Left ventricle myocardium inferior (tissue), 1 donor: ENCODE data around the gene C7orf57. TPM values are rescaled to one million over a fixed set of nuclear protein-coding genes. Genes with fewer than 3 reads are reported as not detected.
A peak's percentile ranks its signal among the peaks of the same experiment; 100 is the strongest.
"Not testable (repeated sequence)": the region's sequence is repeated elsewhere in the genome, so short reads cannot be mapped to it uniquely, and the experiment has no call there.

Experiments
- DNase-seq: peaks from one replicate; pipeline ENCODE4 v3.0.0-alpha.2; 2020
- H3K27ac ChIP-seq: fragments of 200-600 bp; replicated peaks from 2 replicates; pipeline ENCODE4 v1.8.0; 2021
- H3K27me3 ChIP-seq: fragments of 200-600 bp; 2 replicates; pipeline ENCODE4 v1.8.0; 2021; ENCODE audit warnings: low read depth
- H3K36me3 ChIP-seq: fragments of 200-600 bp; 2 replicates; pipeline ENCODE4 v1.8.0; 2021
- H3K4me1 ChIP-seq: fragments of 200-600 bp; 2 replicates; pipeline ENCODE4 v1.8.0; 2021
- H3K4me3 ChIP-seq: fragments of 200-600 bp; 2 replicates; pipeline ENCODE4 v1.8.0; 2021; ENCODE audit warnings: mild to moderate bottlenecking, moderate library complexity
- H3K9me3 ChIP-seq: fragments of 200-600 bp; replicated peaks from 2 replicates; pipeline ENCODE4 v1.8.0; 2021
- CTCF ChIP-seq: fragments of 200-600 bp; IDR thresholded peaks from 2 replicates; pipeline ENCODE4 v1.8.0; 2021; ENCODE audit warnings: antibody characterized with exemption, mild to moderate bottlenecking, borderline replicate concordance
- intact Hi-C: fragments of 100-400 bp; cut with micrococcal nuclease; formaldehyde crosslinking; loops from one replicate; pipeline ENCODE4 v1.11.0; 2022
- long read RNA-seq: library from polyadenylated mRNA; unstranded; transcript quantifications from one replicate; pipeline ENCODE4 v2.0.0, GENCODE V29; 2021
- total RNA-seq: library from RNA; stranded (reverse); fragmentation: NEBNext Ultra II Directional; extraction: Animal tissue kit (Norgen Biotek cat#: 25700); gene quantifications from one replicate; pipeline ENCODE4 v1.2.1, GENCODE V29; 2021
- donor health status: DM: no; HTN: yes; CAD: no; lungs with severe emphysema.

Gene C7orf57
- total RNA-seq: not detected
- long read RNA-seq: 0 reads

- no peaks in the 10 kb centered on the region for H3K9me3 ChIP-seq
- intact Hi-C loops: no loop called here
- H3K4me1 ChIP-seq: peaks cover 15% of the 10 kb centered on the region
- peak within 1 kb of the TSS; percentile 79 for H3K4me3 ChIP-seq
- DNase-seq: peak; percentile 93
- peak; percentile 47 for TF ChIP-seq CTCF
- no peak within 1 kb of the TSS for H3K27ac ChIP-seq
- no peaks in the 10 kb centered on the region for H3K36me3 ChIP-seq
- peaks cover 52% of the 10 kb centered on the region for H3K27me3 ChIP-seq
These were observed at the start of gene C7orf57 for GRCh38 chr7:48035301-48035966. Gene C7orf57, plus strand, starts transcription at chr7:48035543. Its CDS starts 766 bp downstream, at chr7:48036309.

GRCh38 chr7:47988496-47989386 is 46.6 kb upstream of the C7orf57 start:
- Histone ChIP-seq H3K27me3 (no peaks in the 10 kb centered on the region), H3K4me1 (peaks cover 11% of the 10 kb centered on the region), H3K27ac (no peak overlapping the region), H3K36me3 (no peaks in the 10 kb centered on the region), H3K9me3 (no peaks in the 10 kb centered on the region), H3K4me3 (no peak overlapping the region)
- intact Hi-C loops: no loop called here
- peak; percentile 19 for TF ChIP-seq CTCF
- DNase-seq: no peak

GRCh38 chr7:47989607-47990400 is 45.5 kb upstream of the C7orf57 start:
- not testable (repeated sequence) for H3K9me3 ChIP-seq, H3K4me3 ChIP-seq
- intact Hi-C loops: loop anchor here (5.0 kb wide), 1 partner anchor 122 kb away; no protein-coding TSS in a partner anchor

GRCh38 chr7:47990592-47990991 is 44.8 kb upstream of the C7orf57 start:
- intact Hi-C loops: loop anchor here (5.0 kb wide), 1 partner anchor 122 kb away; no protein-coding TSS in a partner anchor
- Histone ChIP-seq H3K4me3 (no peak overlapping the region), H3K9me3 (no peaks in the 10 kb centered on the region), H3K27ac (no peak overlapping the region), H3K36me3 (no peaks in the 10 kb centered on the region), H3K4me1 (peaks cover 11% of the 10 kb centered on the region), H3K27me3 (no peaks in the 10 kb centered on the region)
- no peak for DNase-seq
- TF ChIP-seq CTCF: no peak

More at GRCh38 chr7:47989607-47990400, 45.5 kb upstream of the C7orf57 start:
- not testable (repeated sequence) for H3K27me3 ChIP-seq, DNase-seq, H3K27ac ChIP-seq, H3K36me3 ChIP-seq
- peaks cover 11% of the 10 kb centered on the region for H3K4me1 ChIP-seq

GRCh38 chr7:47991270-47991669 is 44.1 kb upstream of the C7orf57 start:
- H3K27ac ChIP-seq: peak overlapping the region; percentile 71
- H3K4me3 ChIP-seq: peak overlapping the region; percentile 70
- intact Hi-C loops: loop anchor here (5.0 kb wide), 1 partner anchor 121 kb away; no protein-coding TSS in a partner anchor

More at GRCh38 chr7:47991270-47991669, 44.1 kb upstream of the C7orf57 start:
- Histone ChIP-seq H3K4me1 (peaks cover 11% of the 10 kb centered on the region), H3K27me3 (no peaks in the 10 kb centered on the region), H3K36me3 (no peaks in the 10 kb centered on the region), H3K9me3 (no peaks in the 10 kb centered on the region)
- no peak for TF ChIP-seq CTCF
- no peak for DNase-seq
